Uterus (tissue), 2 donors: ENCODE measurements around the gene EFEMP2.
"Not testable (repeated sequence)": the region's sequence is repeated elsewhere in the genome, so short reads cannot be mapped to it uniquely, and the experiment has no call there.

ENCODE experiments used
- POLR2A ChIP-seq, 2 donors: fragments of 450-650 bp; IDR thresholded peaks; one replicate each; pipeline ENCODE4 v1.6.1; 2016; ENCODE audit warnings: antibody characterized with exemption in 2 of 2, mild to moderate bottlenecking in 1 of 2, moderate library complexity in 1 of 2
- TF ChIP-seq, protein P1 (sequence below), 4 experiments: fragments of 200-600 bp in 2 of 4; fragments of 450-650 bp in 2 of 4; sonication (generic) in 2 of 4; IDR thresholded peaks; one replicate each; pipeline ENCODE4 v1.5.1; 2016 to 2019; ENCODE audit warnings: antibody characterized with exemption in 4 of 4, mild to moderate bottlenecking in 2 of 4, moderate library complexity in 1 of 4

GRCh38 chr11:65892137-65892540 lies 19.5 kb upstream of the EFEMP2 start:
- TF ChIP-seq POLR2A (IDR thresholded peaks at IDR 0.05): not testable (repeated sequence)
- TF ChIP-seq, protein P1, sequence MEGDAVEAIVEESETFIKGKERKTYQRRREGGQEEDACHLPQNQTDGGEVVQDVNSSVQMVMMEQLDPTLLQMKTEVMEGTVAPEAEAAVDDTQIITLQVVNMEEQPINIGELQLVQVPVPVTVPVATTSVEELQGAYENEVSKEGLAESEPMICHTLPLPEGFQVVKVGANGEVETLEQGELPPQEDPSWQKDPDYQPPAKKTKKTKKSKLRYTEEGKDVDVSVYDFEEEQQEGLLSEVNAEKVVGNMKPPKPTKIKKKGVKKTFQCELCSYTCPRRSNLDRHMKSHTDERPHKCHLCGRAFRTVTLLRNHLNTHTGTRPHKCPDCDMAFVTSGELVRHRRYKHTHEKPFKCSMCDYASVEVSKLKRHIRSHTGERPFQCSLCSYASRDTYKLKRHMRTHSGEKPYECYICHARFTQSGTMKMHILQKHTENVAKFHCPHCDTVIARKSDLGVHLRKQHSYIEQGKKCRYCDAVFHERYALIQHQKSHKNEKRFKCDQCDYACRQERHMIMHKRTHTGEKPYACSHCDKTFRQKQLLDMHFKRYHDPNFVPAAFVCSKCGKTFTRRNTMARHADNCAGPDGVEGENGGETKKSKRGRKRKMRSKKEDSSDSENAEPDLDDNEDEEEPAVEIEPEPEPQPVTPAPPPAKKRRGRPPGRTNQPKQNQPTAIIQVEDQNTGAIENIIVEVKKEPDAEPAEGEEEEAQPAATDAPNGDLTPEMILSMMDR (IDR thresholded peaks at IDR 0.05): not testable (repeated sequence)
